ENCODE data around the gene ITPRIPL2.
A peak's percentile ranks its signal among the peaks of the same experiment; 100 is the strongest.

Gene ITPRIPL2

DNA sequence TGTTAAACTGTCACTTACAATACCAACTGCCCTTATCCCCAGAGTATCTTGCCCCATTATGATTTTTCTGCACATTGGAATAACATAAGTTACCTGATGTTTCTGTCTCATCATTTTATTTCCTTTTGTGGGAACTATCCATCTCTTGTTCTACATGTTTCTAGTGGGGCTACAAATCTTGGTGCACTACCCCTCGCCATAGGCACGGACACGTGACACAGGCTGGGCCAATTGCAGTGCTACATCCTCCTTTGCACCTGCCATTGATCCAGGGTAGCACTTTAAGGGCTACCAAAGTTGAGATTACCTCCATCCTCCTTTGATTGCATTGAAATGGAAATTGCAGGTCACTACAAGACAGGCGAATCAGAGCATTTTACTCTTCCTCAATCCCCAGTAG lies 40.1 kb downstream of the ITPRIPL2 start:
- TF ChIP-seq, protein P1, sequence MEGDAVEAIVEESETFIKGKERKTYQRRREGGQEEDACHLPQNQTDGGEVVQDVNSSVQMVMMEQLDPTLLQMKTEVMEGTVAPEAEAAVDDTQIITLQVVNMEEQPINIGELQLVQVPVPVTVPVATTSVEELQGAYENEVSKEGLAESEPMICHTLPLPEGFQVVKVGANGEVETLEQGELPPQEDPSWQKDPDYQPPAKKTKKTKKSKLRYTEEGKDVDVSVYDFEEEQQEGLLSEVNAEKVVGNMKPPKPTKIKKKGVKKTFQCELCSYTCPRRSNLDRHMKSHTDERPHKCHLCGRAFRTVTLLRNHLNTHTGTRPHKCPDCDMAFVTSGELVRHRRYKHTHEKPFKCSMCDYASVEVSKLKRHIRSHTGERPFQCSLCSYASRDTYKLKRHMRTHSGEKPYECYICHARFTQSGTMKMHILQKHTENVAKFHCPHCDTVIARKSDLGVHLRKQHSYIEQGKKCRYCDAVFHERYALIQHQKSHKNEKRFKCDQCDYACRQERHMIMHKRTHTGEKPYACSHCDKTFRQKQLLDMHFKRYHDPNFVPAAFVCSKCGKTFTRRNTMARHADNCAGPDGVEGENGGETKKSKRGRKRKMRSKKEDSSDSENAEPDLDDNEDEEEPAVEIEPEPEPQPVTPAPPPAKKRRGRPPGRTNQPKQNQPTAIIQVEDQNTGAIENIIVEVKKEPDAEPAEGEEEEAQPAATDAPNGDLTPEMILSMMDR (conservative IDR thresholded peaks at IDR 0.05; ENCODE audit: low read depth), result no peak
- CTCF ChIA-PET, result no interaction called here
- POLR2A ChIA-PET (ENCODE audit: low non-redundant PET), result no interaction called here
- H3K27ac ChIP-seq, result no peak overlapping the region
- DNase-seq (ENCODE audit: low spot score), result peak; percentile 33

DNA sequence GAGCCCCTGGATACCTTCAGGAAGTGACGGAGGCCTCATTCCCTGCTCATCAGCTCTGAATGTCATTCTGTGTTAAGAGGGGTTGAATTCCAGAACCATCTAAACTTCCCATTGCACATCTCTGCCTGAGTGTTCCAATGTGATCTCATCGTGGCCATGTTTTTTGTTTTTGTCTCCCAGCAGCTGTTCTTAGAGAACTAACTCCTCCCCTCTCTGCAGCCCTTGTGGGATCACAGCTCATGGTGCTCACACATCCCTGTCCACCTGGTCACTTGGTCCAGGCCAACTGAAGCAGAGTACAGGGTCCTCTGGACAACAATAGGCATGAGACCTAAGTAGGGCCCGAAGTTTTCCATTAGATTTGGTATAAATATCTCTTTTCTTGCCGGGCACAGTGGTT lies 48.3 kb downstream of the ITPRIPL2 start:
- TF ChIP-seq, protein P1 (conservative IDR thresholded peaks at IDR 0.05; ENCODE audit: low read depth), result no peak
- POLR2A ChIA-PET (ENCODE audit: low non-redundant PET), result no interaction called here

DNA sequence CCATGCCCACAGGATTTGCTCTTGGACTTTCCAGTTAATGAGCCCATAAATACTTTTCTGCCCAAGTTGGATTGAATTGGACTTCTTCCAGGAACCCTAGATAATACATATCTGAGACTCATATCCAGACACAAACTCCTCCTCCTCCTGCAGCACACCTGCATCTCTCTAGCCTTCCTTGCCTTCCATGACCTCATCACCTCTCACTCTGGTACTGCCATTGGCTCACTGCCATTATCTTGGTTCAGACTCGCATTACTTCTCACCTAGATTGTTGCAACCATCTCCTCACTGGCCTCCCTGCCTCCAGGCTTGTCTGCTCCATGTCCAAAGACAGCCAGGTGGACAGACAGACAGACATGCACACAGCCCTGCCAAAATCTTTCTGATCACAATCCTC lies 49.5 kb downstream of the ITPRIPL2 start:
- no peak for DNase-seq (ENCODE audit: low spot score)
- no peak overlapping the region for H3K27ac ChIP-seq
- TF ChIP-seq, protein P1 (conservative IDR thresholded peaks at IDR 0.05; ENCODE audit: low read depth), result no peak
- ChIA-PET POLR2A (ENCODE audit: low non-redundant PET) (no interaction called here), CTCF (interaction anchor here (0.6 to 0.8 kb wide), 2 partner anchors 24 to 26 kb away, joined by 3 to 4 read pairs; no protein-coding TSS in a partner anchor)

More for the DNA sequence above, 48.3 kb downstream of the ITPRIPL2 start:
- DNase-seq (ENCODE audit: low spot score), result no peak
- H3K27ac ChIP-seq, result no peak overlapping the region
- CTCF ChIA-PET, result no interaction called here

DNA sequence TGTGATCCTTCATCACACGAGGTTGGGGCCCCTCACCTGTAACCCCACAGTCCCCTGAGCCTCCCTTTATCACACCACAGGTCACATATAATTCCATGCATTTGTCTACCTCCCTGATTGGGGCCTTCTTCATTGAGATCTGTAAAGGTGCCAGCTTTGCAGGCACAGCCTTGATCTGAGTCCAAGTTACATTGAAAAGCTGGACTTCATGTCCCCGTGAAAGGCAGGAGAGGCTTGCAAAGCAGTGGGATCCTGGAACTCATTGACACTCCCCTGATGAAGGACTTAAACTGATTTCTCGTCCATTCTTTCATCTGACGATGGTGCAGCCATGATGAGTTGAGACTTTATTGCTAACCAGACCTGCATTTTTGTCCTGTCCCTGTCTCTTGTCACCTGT lies 50.5 kb downstream of the ITPRIPL2 start:
- ChIA-PET CTCF (no interaction called here), POLR2A (ENCODE audit: low non-redundant PET) (no interaction called here)
- no peak for DNase-seq (ENCODE audit: low spot score)
- TF ChIP-seq, protein P1 (conservative IDR thresholded peaks at IDR 0.05; ENCODE audit: low read depth), result no peak
- no peak overlapping the region for H3K27ac ChIP-seq

DNA sequence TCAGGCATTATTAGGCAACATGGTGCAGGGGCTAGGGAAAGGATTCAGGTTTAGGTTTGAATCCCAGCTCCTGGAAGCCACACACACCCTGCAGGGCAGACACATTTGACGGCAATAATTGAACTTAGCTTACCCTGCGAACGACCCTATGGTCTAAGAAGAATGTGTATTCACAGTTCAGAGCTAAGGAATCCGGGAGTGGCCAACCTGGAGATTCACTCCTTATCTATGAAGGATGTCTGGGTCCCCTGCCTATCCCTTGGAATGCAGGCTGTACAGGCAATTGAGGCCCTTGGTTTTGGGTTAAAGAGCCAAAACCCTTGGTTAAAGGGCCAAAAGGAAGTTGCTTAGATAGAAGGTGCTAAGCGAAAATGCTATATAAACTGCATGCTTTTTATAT lies 51.3 kb downstream of the ITPRIPL2 start:
- TF ChIP-seq, protein P1 (conservative IDR thresholded peaks at IDR 0.05; ENCODE audit: low read depth), result no peak
- CTCF ChIA-PET, result interaction anchor here (0.6 kb wide), 1 partner anchor 18 kb away, joined by 3 read pairs; no protein-coding TSS in a partner anchor
- no peak for DNase-seq (ENCODE audit: low spot score)
- POLR2A ChIA-PET (ENCODE audit: low non-redundant PET), result no interaction called here
- no peak overlapping the region for H3K27ac ChIP-seq

DNA sequence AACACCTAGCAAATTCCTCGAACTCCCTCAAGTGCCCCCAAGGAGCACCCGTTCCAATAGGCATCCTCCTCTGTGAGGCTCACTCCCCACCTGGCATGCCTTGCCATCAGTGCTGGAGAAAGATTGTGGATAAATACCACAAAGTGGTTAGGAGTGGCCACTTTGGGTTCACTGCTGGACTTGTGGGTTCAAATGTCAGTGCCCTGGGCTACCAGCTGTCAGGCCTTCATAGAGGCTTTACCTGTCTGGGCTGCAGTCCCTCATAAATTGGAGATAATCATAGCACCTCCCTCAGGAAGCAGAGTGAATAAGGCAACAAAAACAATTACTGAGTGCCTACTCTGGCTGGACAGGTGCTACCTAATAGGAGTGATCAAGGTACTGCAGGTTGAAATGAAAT lies 52.7 kb downstream of the ITPRIPL2 start:
- TF ChIP-seq, protein P1 (conservative IDR thresholded peaks at IDR 0.05; ENCODE audit: low read depth), result no peak
- CTCF ChIA-PET, result interaction anchor here (0.5 to 0.6 kb wide), 2 partner anchors 16 to 49 kb away, joined by 3 read pairs; no protein-coding TSS in a partner anchor
- H3K27ac ChIP-seq, result no peak overlapping the region
- POLR2A ChIA-PET (ENCODE audit: low non-redundant PET), result no interaction called here
- DNase-seq (ENCODE audit: low spot score), result no peak
